Measurements from ENCODE around the gene JMJD7. TPM values are rescaled to one million over a fixed set of nuclear protein-coding genes. Genes with fewer than 3 reads are reported as not detected.
A peak's percentile ranks its signal among the peaks of the same experiment; 100 is the strongest.
"Not testable (repeated sequence)": the region's sequence is repeated elsewhere in the genome, so short reads cannot be mapped to it uniquely, and the experiment has no call there.

The JMJD7 gene
- total RNA-seq, 4 donors from 2014 or later, result 20.4 to 36.9 (median 30.5) TPM

DNA sequence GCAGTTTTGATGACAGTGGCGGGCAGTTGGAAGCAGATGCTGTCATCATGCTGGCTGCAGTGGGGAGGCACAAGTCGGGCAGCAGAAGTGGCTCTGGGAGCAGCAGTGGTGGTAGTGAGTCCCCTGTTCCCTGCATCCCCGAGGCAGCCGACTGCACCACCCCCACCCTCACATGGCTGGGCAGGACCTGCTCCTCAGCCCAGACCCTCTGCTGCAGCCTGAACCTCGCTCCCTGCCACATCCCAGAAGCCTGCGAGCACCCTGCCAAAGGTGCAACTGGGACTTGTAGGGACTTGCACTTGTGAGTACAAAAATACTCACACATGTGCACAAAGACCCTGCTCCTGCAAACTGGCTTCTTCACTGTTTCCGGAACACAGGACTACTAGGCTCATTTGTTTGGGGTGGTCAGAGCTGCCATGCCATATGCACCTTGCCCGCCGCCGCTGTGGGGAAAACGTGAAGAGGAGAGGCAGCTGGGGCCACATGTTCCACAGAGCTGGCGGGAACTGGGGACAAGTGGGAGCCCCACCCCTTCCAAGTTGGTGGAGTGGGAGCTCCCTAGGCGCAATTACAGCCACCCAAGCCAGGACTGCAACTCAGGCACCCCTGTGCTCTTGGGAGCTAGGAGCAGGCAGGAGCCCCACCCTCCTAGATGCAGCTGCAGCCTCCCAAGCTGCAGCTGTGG lies 2.2 kb downstream of the JMJD7 start:
- Histone ChIP-seq H3K4me3 (no peak overlapping the region), H3K9me3 (no peaks in the 10 kb centered on the region), H3K4me1 (peaks cover 31 to 83% (median 53%) of the 10 kb centered on the region in 3 donors), H3K36me3 (peaks cover 0 to 45% (median 7%) of the 10 kb centered on the region in 3 donors), H3K27ac (peak overlapping the region; percentile 3 to 97 (median 92)), H3K27me3 (no peaks in the 10 kb centered on the region)
- TF ChIP-seq CTCF (IDR thresholded peaks at IDR 0.05) (no peak), POLR2A (IDR thresholded peaks at IDR 0.05) (no peak)
- intact Hi-C loops (cut with DNase I), result no loop called here
- DNase-seq, result no peak
- WGBS, 2 donors, result 73% methylated on average over 6 of the region's 13 CpGs; no CpG with 5 or more reads in 1 of the 2 donors

GRCh38 chr15:41831291-41831690 lies 3.4 kb downstream of the JMJD7 start:
- intact Hi-C loops (cut with DNase I); H3K9me3 ChIP-seq; H3K4me3 ChIP-seq; DNase-seq; H3K27me3 ChIP-seq: not testable (repeated sequence)
- H3K4me1 ChIP-seq, result peaks cover 31 to 94% (median 53%) of the 10 kb centered on the region in 3 donors
- 46 to 63% methylated on average over 4 of the region's 4 CpGs for WGBS, 2 donors
- peak overlapping the region in 3 of 4 donors; percentile 88 to 97 (median 94) for H3K27ac ChIP-seq
- H3K36me3 ChIP-seq, result peaks cover 4 to 47% (median 7%) of the 10 kb centered on the region in 3 donors

DNA sequence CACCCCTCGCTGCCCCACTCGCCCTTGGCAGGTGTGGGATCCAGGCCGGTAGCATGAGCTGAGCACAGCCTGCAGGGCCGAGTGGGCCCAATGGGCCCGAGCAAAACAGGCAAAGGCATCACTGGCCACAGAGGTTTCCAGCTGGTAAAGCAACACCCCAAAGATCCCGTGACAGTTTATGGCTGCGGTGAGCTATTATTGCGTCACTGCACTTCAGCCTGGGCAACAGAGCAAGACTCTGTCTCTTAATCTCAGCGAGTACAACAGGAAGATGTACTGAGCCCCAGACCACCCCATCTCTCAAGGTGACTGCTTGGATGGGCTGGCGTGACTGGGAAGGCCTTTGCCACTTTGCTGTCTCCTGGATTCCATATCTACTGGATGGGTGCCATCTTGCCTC lies 4.3 kb downstream of the JMJD7 start:
- Histone ChIP-seq H3K4me1 (peaks cover 29 to 94% (median 52%) of the 10 kb centered on the region in 3 donors), H3K36me3 (peaks cover 4 to 56% (median 7%) of the 10 kb centered on the region in 3 donors), H3K9me3 (no peaks in the 10 kb centered on the region), H3K27ac (peak overlapping the region; percentile 78 to 97 (median 91)), H3K27me3 (no peaks in the 10 kb centered on the region), H3K4me3 (no peak overlapping the region)
- no peak for TF ChIP-seq CTCF (IDR thresholded peaks at IDR 0.05)
- TF ChIP-seq POLR2A (IDR thresholded peaks at IDR 0.05), result no peak
- DNase-seq, result no peak
- 73 to 83% methylated on average over 4 to 5 of the region's 10 CpGs for WGBS, 2 donors
- intact Hi-C loops (cut with DNase I), result no loop called here

DNA sequence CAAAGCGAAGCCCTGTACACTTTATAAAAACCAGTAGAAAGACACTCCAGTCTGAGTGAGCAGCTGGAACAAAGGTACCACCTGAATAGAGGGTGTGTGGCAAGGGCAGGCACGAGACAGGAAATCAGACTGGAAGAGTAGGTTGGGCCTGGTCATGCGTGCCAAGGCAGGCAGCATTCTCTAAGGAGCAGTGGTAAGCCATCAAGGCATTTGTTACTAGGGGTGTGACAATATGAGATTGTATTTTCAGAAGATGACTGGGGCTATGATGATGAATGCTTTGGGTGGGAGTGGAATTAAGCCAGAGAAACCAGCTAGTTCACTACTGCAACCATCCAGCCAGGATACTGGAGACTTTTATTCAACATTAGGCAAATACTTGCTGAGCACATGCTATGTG lies 5.0 kb downstream of the JMJD7 start:
- DNase-seq, result no peak
- H3K27ac ChIP-seq, result peak overlapping the region; percentile 78 to 97 (median 91)
- no peak overlapping the region for H3K4me3 ChIP-seq
- TF ChIP-seq POLR2A (IDR thresholded peaks at IDR 0.05), result peak in 1 of 4 donors; percentile 24
- peak in 1 of 6 experiments; percentile 9 for TF ChIP-seq CTCF (IDR thresholded peaks at IDR 0.05)
- no peaks in the 10 kb centered on the region for H3K27me3 ChIP-seq
- peaks cover 30 to 95% (median 50%) of the 10 kb centered on the region in 3 donors for H3K4me1 ChIP-seq
- WGBS, 2 donors, result 23 to 37% methylated on average over 3 of the region's 3 CpGs
- no peaks in the 10 kb centered on the region for H3K9me3 ChIP-seq
- intact Hi-C loops (cut with DNase I), result no loop called here
- peaks cover 4 to 63% (median 7%) of the 10 kb centered on the region in 3 donors for H3K36me3 ChIP-seq

DNA sequence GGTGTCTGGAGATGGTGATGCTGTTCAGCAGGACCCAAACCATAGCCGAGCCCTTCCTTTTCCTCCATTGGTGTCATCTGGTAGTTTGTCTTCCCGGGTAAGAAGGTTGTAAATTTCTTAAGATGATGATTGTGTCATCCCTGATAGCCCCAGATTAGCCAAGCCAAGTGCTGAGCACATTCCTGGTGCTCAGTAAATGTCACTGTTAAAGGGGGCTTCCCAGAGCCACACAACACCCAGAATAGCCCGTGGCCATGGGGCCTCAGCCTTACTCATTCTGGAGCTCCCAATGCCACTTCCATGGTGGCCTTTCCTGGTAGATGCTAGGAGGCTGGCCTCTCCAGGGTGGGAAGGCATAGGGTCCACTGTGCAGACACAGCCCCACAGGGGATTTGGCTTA lies 6.2 kb downstream of the JMJD7 start:
- Histone ChIP-seq H3K9me3 (no peaks in the 10 kb centered on the region), H3K27ac (peak overlapping the region; percentile 14 to 97 (median 74)), H3K4me3 (no peak overlapping the region), H3K36me3 (peaks cover 4 to 68% (median 7%) of the 10 kb centered on the region in 3 donors), H3K27me3 (no peaks in the 10 kb centered on the region), H3K4me1 (peaks cover 34 to 99% (median 53%) of the 10 kb centered on the region in 3 donors)
- DNase-seq, result no peak
- intact Hi-C loops (cut with DNase I), result no loop called here
- WGBS, 2 donors, result 60 to 100% methylated on average over 2 of the region's 3 CpGs
- no peak for TF ChIP-seq POLR2A (IDR thresholded peaks at IDR 0.05)
- TF ChIP-seq CTCF (IDR thresholded peaks at IDR 0.05), result no peak
